ENCODE measurements around the gene ZNF598. TPM values are rescaled to one million over a fixed set of nuclear protein-coding genes. Genes with fewer than 3 reads are reported as not detected.

The ZNF598 gene
- polyA plus RNA-seq, 1 donor from 2014 or later: 22.1 TPM

- no peak for TF ChIP-seq EZH2 (IDR thresholded peaks at IDR 0.05; ENCODE audit: borderline replicate concordance, insufficient read depth, low read length, poor library complexity, severe bottlenecking)
- TF ChIP-seq, protein P1, sequence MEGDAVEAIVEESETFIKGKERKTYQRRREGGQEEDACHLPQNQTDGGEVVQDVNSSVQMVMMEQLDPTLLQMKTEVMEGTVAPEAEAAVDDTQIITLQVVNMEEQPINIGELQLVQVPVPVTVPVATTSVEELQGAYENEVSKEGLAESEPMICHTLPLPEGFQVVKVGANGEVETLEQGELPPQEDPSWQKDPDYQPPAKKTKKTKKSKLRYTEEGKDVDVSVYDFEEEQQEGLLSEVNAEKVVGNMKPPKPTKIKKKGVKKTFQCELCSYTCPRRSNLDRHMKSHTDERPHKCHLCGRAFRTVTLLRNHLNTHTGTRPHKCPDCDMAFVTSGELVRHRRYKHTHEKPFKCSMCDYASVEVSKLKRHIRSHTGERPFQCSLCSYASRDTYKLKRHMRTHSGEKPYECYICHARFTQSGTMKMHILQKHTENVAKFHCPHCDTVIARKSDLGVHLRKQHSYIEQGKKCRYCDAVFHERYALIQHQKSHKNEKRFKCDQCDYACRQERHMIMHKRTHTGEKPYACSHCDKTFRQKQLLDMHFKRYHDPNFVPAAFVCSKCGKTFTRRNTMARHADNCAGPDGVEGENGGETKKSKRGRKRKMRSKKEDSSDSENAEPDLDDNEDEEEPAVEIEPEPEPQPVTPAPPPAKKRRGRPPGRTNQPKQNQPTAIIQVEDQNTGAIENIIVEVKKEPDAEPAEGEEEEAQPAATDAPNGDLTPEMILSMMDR (IDR thresholded peaks at IDR 0.05; ENCODE audit: poor library complexity, severe bottlenecking): no peak
- no peak for TF ChIP-seq MXI1 (conservative IDR thresholded peaks at IDR 0.05; ENCODE audit: poor library complexity, severe bottlenecking)
- TF ChIP-seq RAD21 (conservative IDR thresholded peaks at IDR 0.05): no peak
- TF ChIP-seq TAF1 (IDR thresholded peaks at IDR 0.05; ENCODE audit: low read depth): no peak
- no peak for TF ChIP-seq EP300 (conservative IDR thresholded peaks at IDR 0.05; ENCODE audit: poor library complexity, severe bottlenecking)
- TF ChIP-seq POLR2AphosphoS5 (IDR thresholded peaks at IDR 0.05): no peak
- no peak for TF ChIP-seq SMC3 (conservative IDR thresholded peaks at IDR 0.05; ENCODE audit: poor library complexity)
- no peak for TF ChIP-seq REST (IDR thresholded peaks at IDR 0.05; ENCODE audit: borderline replicate concordance)
- no peak overlapping the region for H3K4me3 ChIP-seq (ENCODE audit: low read length)
These were observed 36.0 kb downstream of the ZNF598 start for GRCh38 chr16:1973461-1974156.

DNA sequence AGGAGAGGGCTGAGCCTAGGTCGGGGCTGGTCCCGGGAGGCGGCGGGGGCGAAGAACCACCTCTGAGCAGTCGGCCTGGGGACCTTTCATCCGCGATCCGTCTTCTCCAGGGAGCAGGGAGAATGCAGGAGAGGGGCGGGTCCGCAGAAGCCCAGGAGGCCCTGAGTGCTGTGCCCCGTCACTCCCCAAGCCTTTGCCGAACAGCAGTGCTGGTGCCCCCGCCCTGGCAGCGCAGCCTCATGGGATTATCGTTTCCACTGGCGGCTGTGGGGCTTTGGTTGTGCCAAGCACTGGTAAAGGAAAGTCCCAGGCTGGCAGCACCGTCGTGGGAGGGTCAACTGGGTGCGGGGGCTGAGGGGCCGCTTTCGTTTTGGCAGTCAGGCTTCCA is 37.1 kb downstream of the ZNF598 start:
- H3K9me3 ChIP-seq (ENCODE audit: low read length): no peaks in the 10 kb centered on the region
- peaks cover 5% of the 10 kb centered on the region for H3K79me2 ChIP-seq (replicated peaks; ENCODE audit: insufficient read depth, low read length)
- H3K27me3 ChIP-seq (ENCODE audit: insufficient read depth, low read depth, low read length): no peaks in the 10 kb centered on the region
- H3K4me3 ChIP-seq (ENCODE audit: low read length): peak overlapping the region; percentile 88
- no peak overlapping the region for H2AFZ ChIP-seq (ENCODE audit: low read depth, low read length)
- H3K36me3 ChIP-seq (ENCODE audit: insufficient read depth, low read length): no peaks in the 10 kb centered on the region
- no peaks in the 10 kb centered on the region for H4K20me1 ChIP-seq (ENCODE audit: insufficient read depth)
- peak overlapping the region; percentile 93 for H3K9ac ChIP-seq (ENCODE audit: low read length)
- peak overlapping the region; percentile 60 for H3K27ac ChIP-seq (ENCODE audit: low read length)
- TF ChIP-seq, protein P1 (IDR thresholded peaks at IDR 0.05; ENCODE audit: poor library complexity, severe bottlenecking): no peak
- TF ChIP-seq MXI1 (conservative IDR thresholded peaks at IDR 0.05; ENCODE audit: poor library complexity, severe bottlenecking): no peak
- no peak for TF ChIP-seq EZH2 (IDR thresholded peaks at IDR 0.05; ENCODE audit: borderline replicate concordance, insufficient read depth, low read length, poor library complexity, severe bottlenecking)
- no peak for TF ChIP-seq EP300 (conservative IDR thresholded peaks at IDR 0.05; ENCODE audit: poor library complexity, severe bottlenecking)
- no peak for TF ChIP-seq POLR2AphosphoS5 (IDR thresholded peaks at IDR 0.05)
- TF ChIP-seq SMC3 (conservative IDR thresholded peaks at IDR 0.05; ENCODE audit: poor library complexity): no peak
- no peak for TF ChIP-seq TAF1 (IDR thresholded peaks at IDR 0.05; ENCODE audit: low read depth)
- TF ChIP-seq REST (IDR thresholded peaks at IDR 0.05; ENCODE audit: borderline replicate concordance): no peak
- no peak for TF ChIP-seq RAD21 (conservative IDR thresholded peaks at IDR 0.05)
- no peaks in the 10 kb centered on the region for H3K9me2 ChIP-seq (ENCODE audit: insufficient read depth, low read length)
- H3F3A ChIP-seq (ENCODE audit: insufficient read depth, low read length, poor library complexity, severe bottlenecking): no peaks in the 10 kb centered on the region
- peak overlapping the region; percentile 61 for H3K4me2 ChIP-seq (ENCODE audit: low read length)

More at GRCh38 chr16:1973461-1974156, 36.0 kb downstream of the ZNF598 start:
- H2AFZ ChIP-seq (ENCODE audit: low read depth, low read length): no peak overlapping the region
- H3K9ac ChIP-seq (ENCODE audit: low read length): no peak overlapping the region
- no peaks in the 10 kb centered on the region for H3K36me3 ChIP-seq (ENCODE audit: insufficient read depth, low read length)
- no peaks in the 10 kb centered on the region for H4K20me1 ChIP-seq (ENCODE audit: insufficient read depth)
- H3K79me2 ChIP-seq (replicated peaks; ENCODE audit: insufficient read depth, low read length): peaks cover 5% of the 10 kb centered on the region
- peaks cover 4% of the 10 kb centered on the region for H3K27me3 ChIP-seq (ENCODE audit: insufficient read depth, low read depth, low read length)
- H3K9me3 ChIP-seq (ENCODE audit: low read length): no peaks in the 10 kb centered on the region
- no peaks in the 10 kb centered on the region for H3F3A ChIP-seq (ENCODE audit: insufficient read depth, low read length, poor library complexity, severe bottlenecking)
- H3K4me2 ChIP-seq (ENCODE audit: low read length): no peak overlapping the region
- no peak overlapping the region for H3K27ac ChIP-seq (ENCODE audit: low read length)
- H3K9me2 ChIP-seq (ENCODE audit: insufficient read depth, low read length): no peaks in the 10 kb centered on the region
